GM18519 (cell line): ENCODE data around the gene ATP7A.
"Not testable (repeated sequence)": the region's sequence is repeated elsewhere in the genome, so short reads cannot be mapped to it uniquely, and the experiment has no call there.

Source experiments
- ATAC-seq: cut with Tn5 transposase; IDR thresholded peaks from one replicate; pipeline ENCODE4 v1.9.1; 2021; ENCODE audit warnings: mild to moderate bottlenecking, moderate library complexity; ENCODE audit not compliant: unreplicated experiment, low FRiP score

Gene ATP7A

DNA sequence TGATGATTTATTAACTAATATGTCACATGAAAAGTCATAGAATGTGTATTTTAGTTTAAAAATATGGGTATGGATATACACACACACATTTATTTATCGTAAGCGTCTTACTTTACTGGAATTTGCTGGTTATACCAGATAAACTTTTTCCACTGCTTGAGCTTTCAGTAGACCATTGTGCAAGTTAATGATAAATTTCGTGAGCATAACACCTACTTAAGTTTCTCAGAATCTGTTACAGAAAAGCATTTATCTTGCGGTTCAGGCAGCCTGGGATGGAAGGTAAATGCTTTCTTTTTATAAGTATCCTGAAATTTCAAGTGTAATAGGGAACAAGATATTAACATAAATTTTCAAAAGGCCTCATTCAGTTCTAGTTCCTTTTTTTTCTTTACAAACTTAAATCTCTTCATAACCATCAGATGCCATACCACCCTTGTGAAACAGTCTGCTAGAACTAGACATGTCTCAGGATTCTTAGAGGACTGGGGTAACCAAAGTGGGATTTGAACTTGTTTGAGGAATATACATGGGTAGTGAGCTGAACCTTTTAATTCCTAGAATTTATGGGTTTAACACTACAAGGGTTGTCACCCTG lies 27.7 kb downstream of the ATP7A start:
- ATAC-seq: no peak

DNA sequence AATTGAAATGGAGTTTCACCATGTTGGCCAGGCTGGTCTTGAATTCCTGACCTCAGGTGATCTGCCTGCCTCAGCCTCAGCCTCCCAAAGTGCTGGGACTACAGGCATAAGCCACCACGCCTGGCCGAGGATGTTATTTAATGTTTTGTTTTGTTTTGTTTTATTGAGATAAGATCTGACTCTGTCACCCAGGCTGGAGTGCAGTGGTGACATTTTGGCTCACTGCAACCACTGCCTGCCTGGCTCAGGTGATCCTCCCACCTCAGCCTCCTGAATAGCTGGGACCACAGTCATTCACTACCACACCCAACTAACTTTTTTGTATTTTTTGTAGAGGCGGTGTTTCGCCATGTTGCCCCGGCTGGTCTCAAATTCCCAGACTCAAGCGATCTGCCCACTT lies 34.5 kb downstream of the ATP7A start:
- not testable (repeated sequence) for ATAC-seq

DNA sequence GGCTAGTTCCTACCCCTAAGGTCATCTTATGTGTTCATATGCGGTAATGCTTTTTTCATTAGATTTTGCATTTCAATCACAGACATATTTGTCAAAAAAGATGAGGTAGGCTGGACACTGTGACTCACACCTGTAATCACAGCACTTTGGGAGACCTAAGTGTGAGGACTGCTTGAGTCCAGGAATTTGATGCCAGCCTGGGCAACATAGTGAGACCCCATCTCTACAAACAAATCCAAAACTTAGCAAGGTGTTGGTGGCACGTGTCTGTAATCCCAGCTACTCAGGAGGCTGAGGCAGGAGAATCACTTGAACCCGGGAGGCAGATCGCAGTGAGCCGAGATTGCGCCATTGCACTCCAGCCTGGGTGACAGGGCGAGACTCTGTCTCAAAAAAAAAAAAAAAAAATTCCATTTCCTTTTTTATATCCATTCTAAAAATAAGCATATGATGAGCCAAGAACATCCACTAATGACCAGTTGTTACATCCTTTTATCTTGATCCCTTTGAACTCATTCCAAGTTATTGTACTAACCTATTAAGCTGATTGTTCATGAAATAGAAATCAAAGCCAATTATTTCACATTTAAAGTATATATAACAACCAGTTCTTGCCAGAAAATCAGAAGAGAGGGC lies 35.5 kb downstream of the ATP7A start:
- no peak for ATAC-seq

DNA sequence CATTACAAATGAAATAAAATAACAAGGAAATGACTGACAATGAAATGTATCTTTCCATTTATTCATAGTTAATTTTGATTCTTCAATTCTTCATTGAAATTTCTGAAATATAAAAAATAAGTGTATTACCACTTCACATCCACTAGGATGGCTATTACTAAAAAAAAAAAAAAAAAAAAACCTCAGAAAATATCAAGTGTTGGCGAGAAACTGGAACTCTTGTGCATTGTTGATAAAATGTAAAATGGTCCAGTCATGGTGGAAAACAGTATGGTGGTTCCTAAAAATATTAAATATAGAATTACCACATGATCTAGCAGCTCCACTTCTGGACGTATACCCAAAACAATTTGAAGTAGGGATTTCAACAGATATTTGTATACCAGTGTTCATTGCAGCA lies 36.1 kb downstream of the ATP7A start:
- ATAC-seq: no peak

DNA sequence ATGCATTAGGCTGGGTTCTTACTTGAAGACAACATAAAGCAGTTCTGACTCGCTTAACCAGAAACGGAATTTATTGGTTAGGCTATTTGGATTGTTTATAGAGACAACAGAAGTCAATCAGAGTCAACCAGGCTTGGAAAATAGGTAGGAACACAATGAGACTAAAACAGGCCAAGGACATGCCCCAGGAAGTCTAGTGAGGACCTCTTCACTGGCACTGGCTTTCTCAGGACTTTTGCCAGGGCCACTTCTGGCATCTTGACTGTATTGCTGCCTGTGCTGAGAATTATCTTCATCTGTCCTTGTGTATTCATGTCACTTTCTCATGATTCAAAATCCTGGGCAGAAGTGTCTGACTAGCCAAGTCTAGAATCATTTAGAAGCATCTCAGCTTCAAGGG lies 39.3 kb downstream of the ATP7A start:
- ATAC-seq: no peak

DNA sequence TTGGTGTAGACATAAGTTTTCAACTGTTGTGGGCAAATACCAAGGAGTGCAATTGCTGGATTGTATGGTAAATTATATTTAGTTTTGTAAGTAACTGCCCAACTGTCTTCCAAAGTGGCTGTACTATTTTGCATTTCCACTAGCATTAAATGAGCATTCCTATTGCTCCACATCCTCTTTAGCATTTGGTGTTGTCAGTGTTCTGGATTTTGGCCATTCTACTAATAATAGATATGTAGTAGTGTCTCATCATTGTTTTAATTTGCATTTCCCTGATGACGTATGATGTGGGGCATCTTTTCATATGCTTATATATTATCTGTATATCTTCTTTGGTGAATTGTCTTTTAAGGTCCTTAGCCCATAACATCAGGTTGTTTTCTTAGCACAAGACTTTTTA lies 41.7 kb downstream of the ATP7A start:
- no peak for ATAC-seq

DNA sequence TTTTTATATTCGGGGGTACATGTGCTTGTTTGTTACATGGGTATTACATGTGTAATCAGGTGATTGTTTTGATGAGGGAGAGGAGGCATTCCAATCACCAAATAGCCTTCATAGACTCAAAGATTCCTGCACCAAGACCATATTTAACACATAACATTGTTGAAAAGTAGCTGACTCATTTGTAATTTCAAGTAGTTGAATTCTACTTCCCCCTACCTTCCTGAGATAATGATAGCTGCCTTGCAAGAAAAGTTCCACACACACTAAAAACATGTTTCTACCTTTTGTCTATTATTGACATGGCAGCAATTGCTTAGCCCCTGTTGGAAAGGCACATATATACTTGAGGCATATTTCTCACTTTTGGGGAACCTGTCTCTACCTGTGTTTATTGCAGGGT lies 42.8 kb downstream of the ATP7A start:
- no peak for ATAC-seq

DNA sequence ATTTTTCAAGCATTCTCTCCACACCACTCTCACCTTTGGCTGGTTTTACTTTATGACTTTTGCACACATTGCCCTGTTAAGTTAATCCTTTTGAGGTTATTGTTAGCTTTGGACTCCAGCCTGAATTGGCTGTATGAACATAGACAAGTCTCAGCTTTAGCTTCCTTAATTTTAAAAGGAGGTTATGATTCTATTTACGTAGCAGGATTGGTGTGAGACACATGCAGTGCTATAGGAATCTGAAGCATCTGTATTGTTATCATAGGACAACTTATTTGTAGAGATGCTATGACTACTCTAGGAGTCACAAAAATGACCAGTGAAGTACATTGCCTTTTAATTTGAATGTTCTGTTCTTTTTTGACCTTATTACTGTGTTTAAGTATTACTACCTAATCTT lies 43.2 kb downstream of the ATP7A start:
- no peak for ATAC-seq

DNA sequence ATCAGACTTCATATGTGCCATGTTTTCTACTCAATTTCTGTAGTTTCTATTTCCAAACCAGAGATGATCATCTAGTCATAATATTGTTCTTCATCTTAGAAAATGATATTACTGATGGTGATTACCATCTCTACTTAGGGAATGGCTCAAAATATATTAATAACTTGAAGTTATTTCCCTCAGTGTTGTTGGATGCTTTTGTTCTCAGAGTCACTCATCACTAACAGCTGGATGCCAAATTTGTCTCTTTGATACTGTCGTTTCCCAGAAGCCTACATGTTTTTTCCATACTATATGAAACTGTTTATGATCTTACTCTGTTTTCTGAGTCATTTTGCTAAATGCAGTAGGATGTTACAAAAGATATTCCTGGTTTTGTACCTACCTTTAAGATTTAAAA lies 50.1 kb downstream of the ATP7A start:
- no peak for ATAC-seq

DNA sequence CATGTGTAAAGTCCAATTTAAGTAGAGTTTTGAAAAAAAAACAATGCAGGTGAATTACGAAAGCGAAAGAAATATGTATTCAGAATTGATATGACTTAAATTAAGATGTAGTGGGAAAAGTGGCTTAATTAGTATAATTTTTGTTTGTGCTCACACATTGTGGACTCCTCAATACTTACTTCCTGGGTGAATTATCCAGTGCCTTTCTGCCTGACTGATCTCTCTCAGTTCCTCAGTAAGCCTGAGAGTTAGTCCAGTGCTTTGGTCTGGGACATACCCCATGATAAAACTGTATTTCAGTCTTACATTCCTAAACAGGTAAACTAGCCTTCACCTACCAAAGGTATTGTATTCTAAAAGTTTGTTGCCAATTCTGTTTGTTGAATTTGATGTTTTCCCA lies 50.6 kb downstream of the ATP7A start:
- no peak for ATAC-seq

DNA sequence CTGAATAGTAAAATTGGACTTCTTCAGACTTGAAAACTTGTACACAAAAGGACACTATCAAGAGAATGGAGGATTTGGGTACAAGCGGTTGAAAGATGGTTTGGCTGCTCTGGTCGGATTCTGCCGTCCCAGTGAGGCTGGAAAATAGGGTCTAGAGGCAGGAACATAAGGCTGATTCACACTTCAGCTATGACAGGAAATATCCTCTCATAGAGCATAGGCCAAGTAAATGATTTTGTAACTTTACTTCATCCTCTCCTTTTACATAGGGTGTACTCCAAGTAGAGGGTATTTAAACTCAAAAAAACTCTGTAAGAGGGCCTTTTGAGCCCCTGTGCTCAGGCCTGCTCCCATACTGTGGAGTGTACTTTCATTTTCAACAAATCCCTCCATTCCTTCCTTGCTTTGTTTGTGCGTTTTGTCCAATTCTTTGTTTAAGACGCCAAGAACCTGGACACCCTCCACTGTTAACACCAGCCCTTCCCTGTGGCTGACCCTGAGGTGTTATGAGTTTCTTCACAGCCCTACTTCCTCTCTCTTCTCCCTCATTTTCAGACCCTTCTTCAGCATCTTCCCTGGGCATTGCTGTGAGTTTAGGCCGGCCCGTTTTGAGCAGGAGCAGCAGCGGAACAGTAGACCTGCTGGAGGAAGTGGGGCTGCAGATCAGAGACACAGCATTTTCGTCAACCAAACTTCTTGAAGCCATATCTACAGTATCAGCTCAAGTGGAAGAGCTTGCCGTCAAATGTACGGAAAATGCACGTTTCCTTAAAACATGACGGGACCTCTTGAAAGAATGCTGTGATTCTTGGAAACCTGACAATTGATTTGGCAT lies 51.8 kb downstream of the ATP7A start:
- ATAC-seq: no peak

DNA sequence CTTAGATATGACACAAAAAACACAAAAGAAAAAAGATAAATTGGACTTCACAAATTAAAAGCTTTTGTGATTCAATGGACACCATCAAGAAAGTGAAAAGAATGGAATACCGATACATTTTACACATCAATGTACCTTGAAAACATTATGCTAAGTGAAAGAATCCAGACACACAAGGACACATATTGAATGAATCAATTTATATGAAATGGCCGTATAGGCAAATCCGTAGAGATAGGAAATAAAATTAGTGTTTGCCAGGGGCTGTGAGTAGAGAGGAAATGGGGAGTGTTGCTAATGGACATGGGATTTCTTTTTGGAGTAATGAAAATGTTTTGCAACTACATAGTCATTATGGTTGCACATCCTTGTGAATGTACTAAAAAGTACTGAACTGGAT lies 55.9 kb downstream of the ATP7A start:
- no peak for ATAC-seq

DNA sequence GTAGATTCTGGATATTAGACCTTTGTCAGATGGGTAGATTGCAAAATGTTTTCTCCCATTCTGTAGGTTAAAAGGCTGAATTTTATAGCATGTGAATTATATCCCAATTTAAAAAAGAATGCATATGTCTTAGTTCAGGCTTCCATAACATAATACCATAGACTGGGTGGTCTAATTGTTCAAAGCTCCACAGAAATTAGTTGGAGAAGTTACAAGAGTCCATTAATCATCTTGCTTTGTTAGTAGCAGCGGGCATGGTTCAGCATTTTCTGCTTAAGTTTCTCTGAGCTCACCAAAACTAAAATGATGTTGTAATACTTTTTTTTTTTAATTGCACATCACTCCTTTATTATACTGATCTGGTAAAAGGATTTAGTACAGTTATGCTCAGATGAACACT lies 57.1 kb downstream of the ATP7A start:
- ATAC-seq: no peak

DNA sequence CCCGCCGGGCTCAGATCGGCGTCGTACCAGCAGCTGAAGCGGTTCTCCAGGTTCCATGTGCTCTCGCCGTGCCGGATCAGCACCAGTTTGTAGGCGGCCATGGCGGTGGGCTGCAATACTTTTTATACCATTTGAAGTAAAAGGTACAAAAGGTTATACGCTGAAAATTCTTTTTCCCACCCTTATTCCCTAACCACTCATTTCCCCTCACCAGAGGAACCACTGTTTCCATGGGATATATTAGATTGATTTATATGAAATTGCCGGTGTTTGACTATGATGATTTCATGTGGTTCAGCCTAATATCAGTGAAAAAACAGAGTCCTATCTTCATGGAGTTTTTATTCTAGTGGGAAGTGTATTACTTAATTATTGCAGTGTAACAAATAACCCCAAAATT lies 59.0 kb downstream of the ATP7A start, which contains the start of gene PGAM4:
TSS of gene PGAM4 (minus strand) at position 101 of the 400 bp plus-strand sequence. CDS start at position 101, 0 bp downstream.
- no peak for ATAC-seq

DNA sequence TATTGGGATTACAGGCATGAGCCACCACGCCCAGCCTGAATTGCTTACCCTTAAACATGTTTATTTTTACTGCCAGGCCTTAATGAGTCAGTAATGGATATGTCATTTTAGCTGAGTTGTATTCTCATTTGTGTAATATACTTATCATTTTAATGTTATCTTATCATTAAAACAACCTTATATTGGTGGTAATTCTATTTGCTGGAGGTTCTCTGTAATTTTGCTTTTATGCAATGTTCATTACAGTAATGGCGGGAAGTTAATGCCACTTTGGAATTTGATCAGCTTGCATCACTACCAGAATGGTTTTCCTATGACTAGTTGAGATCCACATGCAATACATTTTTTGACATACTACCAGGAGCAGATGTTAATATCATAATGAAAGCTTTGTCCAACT lies 65.3 kb downstream of the ATP7A start:
- no peak for ATAC-seq

DNA sequence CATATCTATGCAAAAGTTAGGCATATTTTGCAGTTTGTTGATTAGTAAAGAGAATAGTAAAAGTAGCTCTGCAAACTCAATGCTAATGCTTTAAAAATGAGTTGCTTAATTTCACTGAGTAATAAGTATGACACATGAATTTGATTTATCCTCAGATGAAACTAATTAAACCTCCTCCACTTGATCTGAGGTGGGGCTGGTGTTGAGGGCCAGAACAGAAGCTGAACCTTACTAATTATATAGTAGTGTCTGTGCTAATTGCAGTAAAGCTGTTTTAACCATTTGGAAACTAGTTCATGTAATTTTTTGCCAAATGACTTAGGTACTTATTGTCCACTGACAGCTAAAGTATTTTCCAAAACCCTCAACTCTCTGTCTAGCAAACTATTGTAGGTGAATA lies 66.6 kb downstream of the ATP7A start:
- ATAC-seq: no peak

DNA sequence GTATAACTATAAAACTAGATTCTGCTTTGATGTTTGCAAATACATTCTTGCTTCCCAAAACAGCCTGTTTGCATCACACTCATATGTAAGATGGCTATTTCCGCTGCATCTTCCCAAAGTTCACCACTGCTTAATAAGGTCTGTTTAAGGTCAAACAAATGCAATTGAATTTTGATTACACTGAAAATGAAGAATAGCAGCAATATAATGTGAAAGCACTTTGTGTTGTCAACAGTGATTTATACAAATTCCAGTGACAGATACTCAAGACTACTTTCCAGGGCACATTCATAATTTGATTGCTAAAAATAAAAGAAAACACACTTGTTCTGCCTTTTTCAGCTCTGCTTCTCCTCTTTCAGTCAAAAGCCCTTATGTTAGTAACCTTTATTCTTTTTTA lies 67.0 kb downstream of the ATP7A start:
- ATAC-seq: no peak

DNA sequence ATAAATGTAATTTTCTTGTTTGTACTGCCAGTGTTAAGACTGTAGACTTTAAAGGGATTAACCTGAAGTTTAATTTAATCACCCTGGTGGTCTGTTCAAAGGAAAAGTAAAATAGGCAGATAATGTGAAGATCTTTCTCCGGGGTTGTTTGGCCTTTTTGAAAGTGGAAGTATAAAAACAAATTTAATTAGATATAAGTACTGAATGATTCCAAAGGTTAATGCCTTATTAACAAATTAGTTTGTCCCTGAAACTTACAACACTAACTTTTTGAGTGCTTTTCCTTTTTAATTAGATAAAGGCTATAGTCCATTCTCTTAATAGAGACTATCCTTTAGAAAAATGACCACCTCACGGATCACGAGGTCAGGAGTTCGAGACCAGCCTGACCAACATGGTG lies 69.4 kb downstream of the ATP7A start:
- ATAC-seq: no peak

DNA sequence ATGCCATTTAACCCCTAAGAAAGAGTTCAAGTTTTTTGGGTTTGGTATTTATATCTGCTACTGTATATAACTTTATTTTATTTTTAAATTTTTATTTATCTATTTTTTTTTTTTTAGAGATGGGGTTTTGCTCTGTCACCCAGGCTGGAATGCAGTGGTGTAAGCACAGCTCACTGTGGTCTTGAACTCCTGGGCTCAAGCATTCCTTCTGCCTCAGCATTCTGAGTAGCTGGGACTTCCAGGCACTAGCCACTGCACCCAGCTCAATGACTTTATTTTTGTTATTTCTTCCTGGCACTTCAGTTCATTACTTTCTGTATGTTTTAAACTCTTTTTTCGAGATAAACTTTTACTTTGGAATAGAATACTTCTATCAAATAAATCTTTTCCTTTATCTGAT lies 101.4 kb downstream of the ATP7A start:
- ATAC-seq: no peak

DNA sequence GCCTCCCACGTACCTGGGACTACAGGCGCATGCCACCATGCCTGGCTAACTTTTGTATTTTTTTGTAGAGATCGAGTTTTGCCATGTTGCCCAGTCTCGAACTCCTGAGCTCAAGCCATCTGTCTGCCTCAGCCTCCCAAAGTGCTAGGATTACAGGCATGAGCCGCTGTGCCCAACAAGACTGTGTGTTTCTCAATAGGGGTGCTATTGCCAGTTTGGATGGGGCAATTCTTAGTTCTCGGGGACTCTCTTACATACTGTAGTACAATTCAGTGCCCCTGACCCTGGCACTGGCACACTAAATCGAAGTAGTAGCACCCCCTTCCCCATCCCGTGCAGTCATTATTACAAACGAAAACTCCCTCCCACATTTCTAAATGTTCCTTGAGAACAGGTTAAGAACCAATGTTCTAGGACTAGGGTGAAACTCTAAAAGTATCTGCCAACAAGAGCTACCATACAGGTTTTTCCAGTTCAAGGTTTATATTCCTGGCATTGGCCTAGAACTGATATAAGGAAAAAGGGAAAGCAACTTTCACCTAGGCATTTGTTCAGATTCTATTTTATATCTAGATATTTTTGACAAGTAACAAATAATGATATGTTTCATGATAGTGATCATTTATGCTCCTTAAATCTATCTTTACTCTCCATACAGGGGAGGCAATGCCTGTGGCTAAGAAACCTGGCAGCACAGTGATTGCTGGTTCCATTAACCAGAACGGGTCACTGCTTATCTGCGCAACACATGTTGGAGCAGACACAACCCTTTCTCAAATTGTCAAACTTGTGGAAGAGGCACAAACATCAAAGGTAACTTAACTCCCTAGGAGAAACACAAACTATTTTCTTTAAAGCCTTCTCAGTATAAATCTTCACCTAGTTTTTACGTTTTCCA lies 109.3 kb downstream of the ATP7A start:
- no peak for ATAC-seq
